SW 1271 (cell line): ENCODE results near the gene ARHGEF33.

Source experiments
- DNase-seq, 2 experiments: peaks; one replicate each; lab custom pipeline; 2025; lab: John Stamatoyannopoulos, UW

The ARHGEF33 gene

DNA sequence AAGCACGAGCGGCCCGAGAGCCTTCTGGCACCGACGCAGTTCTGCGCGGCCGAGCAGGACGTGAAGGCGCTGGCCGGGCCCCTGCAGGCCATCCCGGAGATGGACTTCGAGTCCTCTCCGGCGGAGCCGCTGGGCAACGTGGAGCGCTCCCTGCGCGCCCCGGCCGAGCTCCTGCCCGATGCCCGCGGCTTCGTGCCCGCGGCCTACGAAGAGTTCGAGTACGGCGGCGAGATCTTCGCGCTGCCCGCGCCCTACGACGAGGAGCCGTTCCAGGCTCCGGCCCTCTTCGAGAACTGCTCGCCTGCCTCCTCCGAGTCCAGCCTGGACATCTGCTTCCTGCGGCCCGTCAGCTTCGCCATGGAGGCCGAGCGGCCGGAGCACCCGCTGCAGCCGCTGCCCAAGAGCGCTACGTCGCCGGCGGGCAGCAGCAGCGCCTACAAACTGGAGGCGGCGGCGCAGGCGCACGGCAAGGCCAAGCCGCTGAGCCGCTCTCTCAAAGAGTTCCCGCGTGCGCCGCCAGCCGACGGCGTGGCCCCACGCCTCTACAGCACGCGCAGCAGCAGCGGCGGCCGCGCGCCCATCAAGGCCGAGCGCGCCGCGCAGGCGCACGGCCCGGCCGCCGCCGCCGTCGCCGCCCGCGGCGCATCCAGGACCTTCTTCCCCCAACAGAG lies 70.4 kb downstream of the ARHGEF33 start:
- DNase-seq, result no peak

DNA sequence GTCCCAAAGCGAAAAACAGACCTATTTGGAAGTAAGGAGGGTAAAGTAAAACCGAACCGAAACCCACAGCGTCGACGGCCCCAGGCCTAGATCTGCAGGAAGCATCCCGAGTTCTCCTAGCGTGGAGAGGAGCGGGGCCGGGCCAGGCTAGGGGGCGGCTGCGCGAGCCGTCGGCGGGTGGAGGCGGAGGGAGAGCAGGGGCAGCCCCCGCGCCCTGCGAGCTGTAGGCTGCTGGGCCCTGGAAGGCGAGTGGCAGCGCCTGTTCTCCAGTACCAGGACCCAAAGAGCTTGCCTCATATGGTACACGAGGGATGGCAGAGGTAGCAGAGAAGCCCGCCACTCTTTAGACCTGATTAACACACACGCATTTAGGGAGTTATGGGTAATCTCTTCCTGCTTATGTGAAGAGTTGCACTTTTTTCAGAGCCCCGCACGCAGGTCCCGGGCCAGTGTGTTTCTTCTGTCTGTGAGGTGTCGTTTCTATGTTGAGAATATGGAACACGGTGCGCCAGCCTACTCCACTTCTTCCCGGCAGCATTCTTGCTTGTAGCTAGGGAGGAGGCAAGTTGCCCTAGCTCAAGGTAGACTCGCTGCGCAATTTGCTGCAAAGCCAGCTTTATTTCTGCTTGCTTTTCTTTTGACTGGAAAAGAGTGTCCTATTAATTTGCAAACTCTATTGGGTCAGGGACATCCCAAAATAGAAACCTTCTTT lies 71.1 kb downstream of the ARHGEF33 start:
- no peak for DNase-seq

GRCh38 chr2:38966006-38966405 lies 76.3 kb downstream of the ARHGEF33 start:
- DNase-seq, result no peak

GRCh38 chr2:38966678-38967077 lies 77.0 kb downstream of the ARHGEF33 start:
- DNase-seq, result no peak

- DNase-seq, result no peak
Measured at GRCh38 chr2:38968021-38968420, 78.3 kb downstream of the ARHGEF33 start.

DNA sequence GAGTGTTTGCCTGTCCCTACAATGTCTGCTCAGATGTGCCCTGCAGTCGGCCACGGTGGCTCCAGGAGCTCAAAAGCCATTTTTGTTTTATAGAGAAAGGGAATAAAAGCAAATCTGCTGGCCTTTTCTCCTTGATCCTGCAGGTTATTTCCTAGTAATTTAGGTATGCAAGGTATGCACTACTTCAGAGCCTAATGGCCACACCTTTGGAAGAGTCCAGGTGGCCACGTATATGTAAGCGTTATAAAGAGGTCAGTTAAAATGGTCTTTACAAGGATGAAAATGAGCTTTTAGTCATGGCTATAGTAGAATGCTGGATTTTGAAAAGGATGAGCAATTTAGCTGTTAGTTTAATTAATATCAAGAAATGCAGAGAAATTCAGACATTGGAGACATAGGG lies 81.7 kb downstream of the ARHGEF33 start:
- DNase-seq, result no peak

DNA sequence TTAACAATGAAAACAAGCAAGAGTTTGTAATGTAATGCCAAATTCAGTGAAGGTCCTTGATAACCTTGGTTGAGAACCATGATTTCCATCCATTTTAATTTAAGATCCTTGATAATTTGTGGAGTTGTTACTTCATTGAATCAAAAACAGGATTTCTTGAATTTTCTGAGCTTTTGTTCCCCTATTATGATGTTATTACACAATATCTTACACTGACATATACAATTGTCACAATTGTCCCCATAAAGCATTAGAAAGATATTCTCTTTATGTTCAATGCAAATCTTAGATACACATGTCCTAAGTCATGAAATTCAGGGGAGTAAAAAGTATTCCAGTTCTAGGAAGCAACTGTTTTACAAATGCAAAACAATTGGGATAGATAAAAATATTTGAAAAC lies 83.6 kb downstream of the ARHGEF33 start:
- no peak for DNase-seq

- DNase-seq, result no peak
Measured at GRCh38 chr2:38975042-38975441, 85.4 kb downstream of the ARHGEF33 start.

- no peak for DNase-seq
Measured at GRCh38 chr2:38977047-38977446, 87.4 kb downstream of the ARHGEF33 start.

- DNase-seq, result no peak
Measured at GRCh38 chr2:38978296-38978903, 88.7 kb downstream of the ARHGEF33 start.

GRCh38 chr2:38978908-38979307 lies 89.2 kb downstream of the ARHGEF33 start:
- no peak for DNase-seq

DNA sequence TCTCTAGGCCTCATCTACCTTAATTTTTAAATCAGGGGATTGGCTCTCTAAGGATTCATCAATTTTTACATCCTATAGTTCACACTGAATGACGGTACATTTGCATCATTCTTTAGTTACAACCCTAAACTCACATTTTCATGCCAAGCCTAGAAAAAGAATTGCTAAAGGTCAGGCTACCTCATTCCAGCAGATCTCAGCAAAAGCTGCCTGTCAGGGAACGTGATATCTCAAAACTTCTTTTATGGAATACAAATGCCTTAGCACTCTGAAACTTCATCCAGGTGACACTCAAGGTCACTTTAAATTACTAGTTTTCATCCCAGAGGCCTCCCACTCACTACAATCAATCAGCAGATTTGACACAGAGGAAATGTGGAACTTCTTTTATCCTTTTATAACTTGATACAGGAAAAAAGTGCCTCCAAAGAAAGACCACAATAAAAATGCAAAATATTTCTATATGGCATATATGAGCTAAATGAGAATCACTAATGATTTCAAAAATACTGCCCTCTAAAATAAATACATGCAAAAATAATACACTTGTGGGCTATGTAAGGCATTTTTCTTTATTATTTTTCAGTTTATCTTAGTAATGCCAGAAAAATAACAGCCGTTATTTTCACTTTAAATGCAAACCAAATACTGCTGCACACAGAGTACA lies 91.5 kb downstream of the ARHGEF33 start:
- DNase-seq, result no peak

DNA sequence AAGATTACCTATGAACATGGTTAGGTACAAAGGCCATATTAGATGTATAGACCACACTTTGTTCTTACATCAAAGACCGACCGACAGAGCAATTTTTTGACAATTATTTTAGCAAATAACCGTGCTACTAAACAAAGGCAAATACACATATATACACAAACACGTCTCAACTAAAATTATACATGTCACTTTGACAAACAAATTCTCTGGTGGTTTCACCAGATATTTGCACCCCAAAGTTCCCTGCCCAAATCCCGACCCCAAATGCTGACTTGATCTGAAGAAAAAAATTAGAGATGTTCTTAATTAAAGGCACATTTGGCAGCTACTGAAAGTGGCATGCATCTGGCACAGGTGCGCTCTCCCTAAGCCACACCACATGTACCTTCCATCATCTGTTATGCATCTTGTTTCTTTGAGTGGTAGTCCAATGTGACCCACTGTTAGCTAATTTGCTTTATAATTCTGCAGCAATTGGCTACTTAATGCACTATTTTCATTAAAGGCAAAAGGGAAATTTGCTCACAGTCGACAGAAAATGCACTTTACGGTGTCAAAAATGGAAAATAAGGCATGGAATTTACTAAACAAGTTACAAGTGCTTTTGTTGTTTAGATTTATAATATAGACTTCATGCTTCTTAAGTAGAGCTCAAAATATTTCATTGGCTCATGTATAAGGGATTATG lies 92.1 kb downstream of the ARHGEF33 start:
- no peak for DNase-seq

GRCh38 chr2:38982498-38982897 lies 92.8 kb downstream of the ARHGEF33 start:
- DNase-seq, result no peak

GRCh38 chr2:38988716-38989115 lies 99.0 kb downstream of the ARHGEF33 start:
- no peak for DNase-seq

- DNase-seq, result no peak
Measured at GRCh38 chr2:38991899-38992298, 102.2 kb downstream of the ARHGEF33 start.

DNA sequence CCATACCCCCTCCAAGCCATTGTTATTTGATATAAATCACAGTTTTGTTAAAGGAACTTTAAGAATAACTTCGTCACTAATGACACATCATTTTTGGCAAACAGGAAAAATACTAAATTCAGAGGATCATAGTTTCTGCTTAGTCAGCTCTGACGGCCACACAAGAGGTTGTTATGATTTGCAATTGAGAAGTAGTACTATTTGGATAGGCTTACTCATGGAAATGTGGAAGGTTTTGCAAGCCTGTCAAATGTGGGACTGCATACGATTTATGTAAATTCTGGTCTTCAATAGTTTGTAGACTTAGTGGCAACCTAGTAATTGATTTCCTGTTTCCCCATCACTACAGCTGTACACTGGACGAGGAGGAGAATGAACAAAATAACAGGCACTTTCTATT lies 108.1 kb downstream of the ARHGEF33 start:
- no peak for DNase-seq

- no peak for DNase-seq
Measured at GRCh38 chr2:39000552-39000951, 110.9 kb downstream of the ARHGEF33 start.

GRCh38 chr2:39007875-39008504 lies 118.3 kb downstream of the ARHGEF33 start:
- DNase-seq, result no peak

DNA sequence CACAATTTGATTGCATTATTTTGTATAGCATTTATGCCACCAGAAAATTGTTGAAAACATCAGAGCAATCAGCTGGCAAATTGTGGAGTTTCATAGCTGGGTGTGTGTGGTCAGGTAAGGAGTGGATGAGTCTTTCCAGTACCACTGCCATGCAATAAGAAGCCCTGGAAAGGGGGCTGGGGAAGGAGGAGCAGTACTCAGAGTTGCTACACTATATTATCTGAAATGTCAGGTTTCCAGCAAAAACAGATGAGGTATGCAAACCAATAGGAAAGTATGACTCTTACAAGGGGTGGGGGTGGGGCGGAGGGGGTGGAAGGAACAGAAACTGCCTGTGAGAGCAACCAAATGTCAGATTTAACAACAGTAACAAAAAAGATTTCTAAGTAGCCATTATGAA lies 119.0 kb downstream of the ARHGEF33 start:
- no peak for DNase-seq

DNA sequence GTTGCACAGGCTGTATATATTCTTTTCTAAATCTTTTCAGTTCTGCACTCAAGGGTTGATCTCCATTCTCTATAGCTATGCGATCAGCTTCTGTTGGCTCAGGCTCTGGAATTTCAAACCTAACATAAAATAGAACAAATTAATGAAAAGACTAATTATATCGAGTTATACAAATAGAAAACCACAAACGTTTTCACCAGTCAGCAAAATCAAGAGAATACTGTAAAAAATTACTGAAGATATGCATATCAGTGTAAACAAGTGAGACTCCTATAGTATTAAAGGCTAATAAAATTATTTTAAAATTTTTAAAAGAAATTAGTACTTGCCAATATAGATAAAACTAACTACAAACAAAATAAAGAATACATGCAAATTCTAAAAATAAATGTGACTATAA lies 124.2 kb downstream of the ARHGEF33 start:
- no peak for DNase-seq

DNA sequence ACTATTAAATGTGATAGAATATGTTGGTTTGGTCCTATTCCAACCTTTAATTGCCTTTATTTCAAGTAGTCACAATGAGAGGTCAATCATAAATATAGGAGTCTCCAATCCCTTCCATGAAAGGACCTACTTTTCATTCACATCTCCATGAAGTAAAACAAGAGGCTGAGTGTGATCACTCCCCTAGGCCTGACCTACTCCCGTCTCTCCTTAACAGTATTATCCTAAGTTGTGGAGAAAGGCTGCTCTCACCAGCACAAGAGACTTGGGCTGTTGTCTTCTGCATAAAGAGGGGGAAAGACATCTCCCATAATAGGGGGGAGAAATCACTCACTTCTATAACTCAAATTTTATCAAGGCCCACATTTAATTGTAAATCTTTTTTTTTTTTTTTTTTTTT lies 125.7 kb downstream of the ARHGEF33 start:
- DNase-seq, result no peak
